HG03565 (cell line): Measurements from ENCODE around the gene PMFBP1.

ENCODE experiments used
- ATAC-seq: cut with Tn5 transposase; IDR thresholded peaks from one replicate; pipeline ENCODE4 v1.9.1; 2021; ENCODE audit warnings: mild to moderate bottlenecking, moderate library complexity; ENCODE audit not compliant: unreplicated experiment

PMFBP1 gene

DNA sequence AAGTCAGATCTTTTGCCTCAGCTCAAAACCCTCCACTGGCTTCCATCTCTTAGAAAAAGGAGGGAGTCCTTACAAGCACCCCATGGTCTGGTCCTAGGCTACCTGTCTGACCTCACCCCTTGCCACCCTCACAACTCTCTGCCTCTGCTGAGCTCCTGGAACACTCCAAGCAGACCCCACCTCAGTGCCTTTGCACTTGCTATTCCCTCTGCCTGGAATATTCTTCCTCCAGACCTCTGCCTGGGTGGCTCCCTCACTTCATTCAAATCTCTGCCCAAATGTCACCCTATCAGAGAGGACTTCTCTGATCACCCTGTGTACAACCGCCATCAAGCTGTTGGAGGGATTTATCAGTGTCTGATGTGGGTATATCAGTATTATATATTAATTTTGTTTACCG lies 37.4 kb downstream of the PMFBP1 start:
- ATAC-seq: no peak

DNA sequence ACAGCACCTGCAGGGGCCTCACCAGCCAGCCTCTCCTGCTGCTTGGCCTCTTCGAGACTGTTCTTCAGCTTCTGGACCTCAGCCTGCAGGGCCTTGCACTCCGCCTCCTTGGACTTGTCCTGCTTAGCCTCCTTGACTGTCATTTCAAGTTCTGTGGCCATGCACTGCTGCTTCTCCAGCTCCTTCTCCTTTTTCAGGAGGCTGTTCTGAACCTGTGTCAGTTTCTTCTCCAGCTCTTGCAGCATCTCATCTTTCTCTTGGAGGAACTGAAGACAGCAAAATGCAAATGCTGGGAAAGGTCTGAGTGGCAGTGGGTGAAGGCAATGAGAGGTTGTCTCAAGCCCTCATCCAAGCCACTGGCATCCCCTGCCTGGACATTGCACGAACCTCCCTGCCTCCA lies 39.2 kb downstream of the PMFBP1 start:
- ATAC-seq: no peak

DNA sequence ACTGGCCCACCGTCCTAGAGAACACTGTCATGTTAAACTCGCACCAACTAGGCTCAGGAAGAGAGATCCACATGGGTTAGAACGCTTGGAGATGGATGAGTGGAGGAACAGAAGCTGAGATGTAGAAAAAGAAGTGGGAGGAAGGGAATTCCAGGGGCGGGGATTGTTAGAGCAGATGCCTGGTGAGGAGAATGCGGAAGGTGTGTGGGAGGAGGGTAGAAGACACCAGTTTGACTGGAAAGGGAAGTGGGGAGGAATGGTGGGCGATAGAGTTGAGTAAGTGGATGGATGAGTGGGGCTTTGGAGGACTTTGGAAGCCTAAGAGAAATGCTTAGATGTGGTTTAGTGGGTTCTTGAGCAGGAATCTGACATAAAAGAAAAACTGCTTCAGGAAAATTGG lies 40.9 kb downstream of the PMFBP1 start:
- no peak for ATAC-seq

DNA sequence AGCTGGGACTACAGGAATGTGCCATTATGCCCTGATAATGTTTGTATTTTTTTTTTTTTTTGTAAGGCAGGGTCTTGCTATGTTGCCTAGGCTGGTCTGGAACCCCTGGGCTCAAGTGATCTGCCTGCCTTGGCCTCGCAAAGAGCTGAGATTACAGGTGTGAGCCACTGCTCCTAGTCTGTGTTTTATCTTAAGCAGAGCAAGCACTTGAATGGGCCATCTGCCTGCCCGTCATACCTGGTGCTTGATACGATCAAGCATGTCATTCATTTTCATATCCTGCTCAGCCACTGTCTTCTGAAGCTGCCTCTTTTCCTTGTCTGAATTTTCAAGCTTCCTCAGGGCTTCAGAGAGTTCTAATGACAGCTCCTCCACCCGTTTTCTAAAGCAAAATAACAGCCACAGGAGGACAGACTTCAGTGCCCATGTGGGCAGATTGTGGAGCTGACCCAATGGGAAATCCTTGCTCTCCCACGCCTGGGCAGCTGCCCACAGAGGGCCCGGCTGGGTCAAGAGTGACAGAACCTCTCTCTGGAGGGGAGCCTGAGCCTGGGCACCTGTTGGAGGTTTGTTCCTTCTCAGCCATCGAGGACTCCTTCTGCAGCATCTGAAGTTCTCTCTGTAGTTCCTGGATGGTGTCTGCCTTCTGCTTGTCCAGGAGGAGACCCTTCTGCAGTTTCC lies 41.8 kb downstream of the PMFBP1 start:
- no peak for ATAC-seq

DNA sequence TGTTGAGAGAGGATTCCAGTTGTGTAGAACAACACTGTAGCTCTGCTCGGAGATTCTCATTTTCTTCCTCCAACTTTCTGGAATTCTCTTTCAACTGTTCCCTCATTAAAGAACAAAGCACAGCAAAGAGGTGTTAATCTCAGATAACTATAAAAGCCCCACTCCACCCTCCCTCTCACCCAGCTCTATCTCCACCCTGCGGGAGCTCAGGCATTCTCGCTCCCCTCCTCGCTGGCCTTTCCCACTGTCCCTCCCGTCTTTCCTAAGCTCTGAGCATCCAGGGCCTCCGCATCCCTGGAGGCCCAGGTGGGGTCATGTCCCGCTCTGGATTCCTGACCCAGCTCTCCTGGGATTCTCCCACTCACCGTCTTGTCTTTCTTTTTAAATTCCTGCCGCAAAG lies 43.3 kb downstream of the PMFBP1 start:
- ATAC-seq: no peak

DNA sequence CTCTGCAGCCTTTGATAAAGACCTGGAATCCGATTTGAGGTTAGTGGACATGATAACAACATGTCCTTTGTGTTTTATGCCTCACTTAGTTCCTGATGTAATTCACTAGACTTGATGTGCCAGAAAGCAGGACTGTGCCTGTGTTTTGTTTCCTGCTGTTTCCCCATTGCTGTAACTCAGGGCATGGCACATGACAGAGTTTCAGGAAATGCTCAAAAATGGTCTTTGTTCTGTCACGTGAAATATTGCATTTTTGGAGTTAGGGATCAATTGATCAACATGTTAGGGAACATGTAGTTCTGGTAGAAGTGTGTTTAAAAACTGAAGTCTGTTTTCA lies 45.6 kb downstream of the PMFBP1 start:
- ATAC-seq: no peak

DNA sequence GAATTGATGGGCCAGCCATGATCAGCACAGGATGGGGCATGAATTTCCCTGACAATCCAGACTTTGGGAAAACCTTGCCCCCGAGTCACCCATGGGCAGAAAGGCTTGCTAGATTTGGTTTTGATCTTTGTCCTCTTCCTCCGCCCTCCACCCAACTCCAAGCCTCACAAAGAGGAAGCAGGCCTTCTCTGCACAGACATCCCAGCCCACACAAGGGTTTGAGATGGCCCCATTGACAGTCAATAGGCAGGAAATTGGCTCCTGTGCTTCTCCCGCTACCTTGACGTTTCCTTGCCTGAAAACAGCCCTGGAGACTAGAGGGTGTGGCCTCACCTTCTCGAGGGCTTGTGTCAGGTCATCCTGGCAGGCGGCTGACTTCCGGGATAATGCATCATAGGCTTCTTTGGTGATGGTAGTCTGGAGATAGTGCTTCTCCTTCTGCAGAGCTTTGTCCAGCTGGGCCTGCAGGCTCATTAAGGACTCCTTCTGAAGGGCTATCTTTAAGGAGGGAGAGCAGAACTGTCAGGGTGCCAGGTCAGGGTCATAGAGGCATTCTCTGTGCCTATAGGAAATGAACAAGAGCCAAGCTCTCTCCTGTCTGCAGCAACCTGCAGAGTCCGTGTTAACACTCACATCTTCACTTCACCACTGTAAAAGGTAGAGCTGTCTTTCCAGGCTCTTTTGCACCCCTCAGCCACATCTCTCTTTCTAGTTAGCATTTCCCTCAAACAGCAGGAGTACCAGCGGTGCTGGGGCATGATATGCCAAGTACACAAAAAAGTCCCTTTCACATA lies 46.1 kb downstream of the PMFBP1 start:
- no peak for ATAC-seq

DNA sequence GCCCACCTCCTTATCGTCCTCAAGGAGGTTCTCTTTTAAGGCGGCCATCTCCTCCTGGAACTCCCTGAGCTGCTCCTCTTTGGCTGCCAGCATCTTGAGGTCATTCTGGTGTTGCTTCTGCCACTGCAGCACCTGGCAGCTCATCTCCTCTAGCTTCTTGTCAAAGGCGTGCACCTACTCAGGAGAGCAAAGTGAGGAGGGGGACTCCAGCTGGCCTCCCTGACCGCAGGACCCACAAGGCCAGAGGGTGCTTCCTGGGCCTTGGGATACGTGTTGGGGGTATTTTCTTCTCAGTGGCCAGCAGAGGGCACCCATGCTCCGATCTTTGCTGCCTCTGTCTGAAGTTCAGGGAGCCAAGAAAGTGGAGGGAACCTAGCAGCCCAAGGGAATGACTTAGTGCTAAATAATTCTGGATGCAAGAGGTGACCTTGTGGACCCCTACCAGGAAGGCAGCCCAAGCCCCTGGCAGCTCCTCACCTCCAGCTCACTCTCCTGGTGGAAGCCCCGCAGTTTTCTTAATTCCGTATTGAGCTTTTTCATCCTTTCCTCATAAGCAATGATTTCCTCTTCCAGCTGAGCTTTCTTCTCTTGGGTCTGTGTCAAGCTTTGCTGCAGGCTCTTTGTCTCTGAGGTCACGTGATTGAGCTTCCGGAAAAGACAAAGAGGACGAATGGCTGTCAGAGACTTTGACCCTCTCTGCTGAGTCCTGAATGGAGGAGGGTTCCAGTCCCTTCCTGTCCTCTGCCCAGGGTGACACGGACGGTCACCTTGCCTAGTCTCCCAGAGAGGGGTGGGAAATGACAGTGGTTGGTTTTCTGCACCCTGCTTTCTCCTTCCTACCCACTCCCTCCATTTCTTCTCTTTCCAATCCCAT lies 47.0 kb downstream of the PMFBP1 start:
- ATAC-seq: no peak

DNA sequence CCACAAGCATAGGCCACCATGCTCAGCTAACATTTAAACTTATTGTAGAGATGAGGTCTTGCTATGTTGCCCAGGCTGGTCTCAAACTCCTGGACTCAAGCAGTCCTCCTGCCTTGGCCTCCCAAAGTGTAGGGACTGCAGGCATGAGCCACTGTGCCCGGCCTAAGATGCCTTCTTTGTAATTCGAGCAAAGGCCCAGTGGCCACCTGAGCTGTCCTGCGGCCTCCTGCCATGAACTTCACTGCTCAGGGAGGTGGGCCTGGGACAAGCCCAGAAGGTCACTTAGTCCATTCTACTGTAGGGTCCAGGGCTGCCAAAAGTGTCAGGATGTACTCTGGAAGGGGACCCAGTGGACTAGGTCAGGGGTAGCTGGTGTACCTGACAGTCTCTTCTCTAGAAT lies 47.8 kb downstream of the PMFBP1 start:
- ATAC-seq: no peak

DNA sequence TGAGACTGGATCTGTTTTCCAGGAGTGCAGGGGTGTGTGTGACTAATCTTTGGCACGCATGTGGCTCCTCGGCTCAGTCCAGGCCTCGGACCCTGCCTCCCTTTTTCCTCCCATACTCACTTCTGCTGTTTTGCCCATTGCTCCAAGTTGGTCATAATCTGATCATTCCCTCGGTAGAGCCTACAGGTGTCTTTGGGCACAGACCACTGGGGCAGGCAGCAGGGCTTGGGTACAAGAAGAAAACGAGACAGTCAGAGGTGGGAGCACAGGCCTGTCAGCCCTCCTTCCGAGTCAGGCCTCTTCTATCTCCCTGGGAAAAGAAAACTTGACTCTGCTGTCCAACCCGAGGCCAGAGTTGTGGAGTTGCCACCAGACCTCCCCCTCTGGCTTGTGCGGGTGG lies 48.5 kb downstream of the PMFBP1 start:
- ATAC-seq: no peak

DNA sequence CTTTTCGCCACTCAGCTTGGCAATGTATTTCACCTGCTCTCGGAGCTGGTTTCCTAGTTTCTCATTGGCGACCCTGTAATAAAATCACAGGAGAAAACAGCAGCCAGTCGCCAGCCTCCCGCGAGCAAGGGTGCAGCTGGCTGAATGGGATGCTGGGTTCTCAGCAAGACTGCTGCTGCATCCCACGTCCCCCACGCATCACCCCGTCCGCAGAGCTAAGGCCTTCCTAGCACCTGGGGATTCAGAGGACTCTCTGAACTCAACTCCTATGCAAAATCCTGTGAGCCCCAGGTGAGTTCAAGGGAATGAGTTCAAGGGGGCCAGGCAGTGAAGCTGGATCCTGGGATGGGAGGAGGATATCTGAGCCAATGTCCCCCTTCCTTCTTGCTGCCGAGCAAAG lies 49.0 kb downstream of the PMFBP1 start:
- ATAC-seq: no peak

DNA sequence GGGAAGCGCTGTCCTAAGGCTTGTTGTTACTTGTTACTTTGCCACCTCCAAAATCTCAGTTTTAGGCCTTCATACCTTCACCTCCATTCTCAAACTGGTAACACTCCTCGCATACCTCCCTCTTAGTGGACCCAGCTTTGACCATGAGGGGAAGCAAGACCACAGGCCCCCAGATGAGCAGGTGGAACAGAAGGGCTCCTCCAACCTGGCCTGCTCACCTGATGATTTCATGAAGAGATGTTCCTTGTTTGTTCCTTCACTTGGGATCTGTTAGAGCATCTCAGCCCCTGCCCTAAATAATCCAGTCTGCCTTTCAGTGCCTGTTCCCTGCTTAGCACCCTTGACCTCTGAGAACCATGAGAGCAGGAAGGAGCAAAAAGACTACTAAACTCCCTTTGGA lies 49.6 kb downstream of the PMFBP1 start:
- ATAC-seq: no peak

DNA sequence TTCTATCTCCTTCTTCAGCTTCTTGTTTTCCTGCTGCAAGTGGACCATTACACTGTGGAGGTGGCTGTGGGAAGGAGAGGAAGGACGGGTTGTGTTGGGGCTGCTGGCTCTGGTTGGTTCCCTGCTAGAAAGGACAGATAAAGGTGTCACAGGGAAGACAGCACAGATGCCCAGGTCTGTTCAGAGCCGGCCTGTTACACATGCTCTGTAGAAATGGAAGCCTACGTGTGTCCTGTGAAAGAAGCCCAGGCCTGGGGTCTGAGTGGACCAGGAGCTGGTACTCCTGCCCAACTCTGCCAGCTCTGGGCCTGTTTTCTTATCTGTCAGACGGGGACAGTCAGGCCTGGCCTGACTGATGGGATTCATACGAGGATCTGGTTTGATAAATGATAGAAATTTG lies 51.9 kb downstream of the PMFBP1 start:
- ATAC-seq: no peak

DNA sequence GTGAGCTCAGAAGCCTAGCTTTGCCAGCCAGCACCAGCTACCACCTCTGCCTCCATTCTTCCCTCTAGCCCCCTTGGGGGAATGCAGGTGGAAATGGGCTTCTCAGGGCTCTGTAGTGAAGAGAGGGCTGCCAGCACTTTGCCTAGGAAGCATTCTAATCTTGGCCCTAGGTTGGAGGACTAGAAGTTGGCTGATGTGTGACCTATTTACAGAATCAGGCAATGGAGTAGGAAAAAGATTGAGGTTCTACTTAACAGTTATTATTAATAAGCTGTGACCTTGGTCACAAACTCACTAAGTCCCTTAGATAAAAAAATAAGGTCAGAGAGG lies 58.4 kb downstream of the PMFBP1 start:
- ATAC-seq: no peak

DNA sequence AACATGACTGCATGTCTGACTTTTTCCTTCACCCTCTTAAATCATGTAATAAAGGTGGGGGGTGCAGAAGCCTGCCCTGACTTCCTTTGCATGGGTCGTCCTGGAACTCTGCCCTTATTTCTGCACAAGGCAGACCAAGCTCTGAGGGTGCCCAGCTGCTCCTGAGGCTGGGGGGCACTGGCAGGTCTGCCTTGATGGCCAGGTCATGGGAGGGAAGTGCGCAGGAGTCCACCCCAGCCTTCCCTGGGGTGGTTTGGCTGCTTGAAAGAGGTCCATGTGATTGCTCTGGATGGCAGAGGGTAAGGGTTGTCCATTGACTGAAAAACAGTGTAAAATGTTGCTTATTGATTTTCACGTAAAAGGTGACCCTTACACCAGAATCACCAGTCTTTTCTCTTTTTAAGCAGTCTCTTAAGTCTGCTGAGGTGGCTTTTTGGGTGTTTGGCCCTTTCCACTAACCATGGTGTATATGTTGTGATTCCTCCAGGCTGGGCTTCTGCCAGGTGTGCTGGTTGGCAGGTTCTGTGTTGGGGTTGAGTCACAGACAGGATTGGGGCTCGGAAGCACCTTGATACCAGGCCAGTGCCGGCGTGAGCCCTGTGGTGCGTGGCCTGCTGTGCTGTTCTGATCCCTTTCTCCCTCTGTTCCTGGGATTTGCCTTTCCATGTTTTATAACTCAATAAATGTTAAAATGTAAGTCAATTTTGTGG lies 58.9 kb downstream of the PMFBP1 start:
- no peak for ATAC-seq

DNA sequence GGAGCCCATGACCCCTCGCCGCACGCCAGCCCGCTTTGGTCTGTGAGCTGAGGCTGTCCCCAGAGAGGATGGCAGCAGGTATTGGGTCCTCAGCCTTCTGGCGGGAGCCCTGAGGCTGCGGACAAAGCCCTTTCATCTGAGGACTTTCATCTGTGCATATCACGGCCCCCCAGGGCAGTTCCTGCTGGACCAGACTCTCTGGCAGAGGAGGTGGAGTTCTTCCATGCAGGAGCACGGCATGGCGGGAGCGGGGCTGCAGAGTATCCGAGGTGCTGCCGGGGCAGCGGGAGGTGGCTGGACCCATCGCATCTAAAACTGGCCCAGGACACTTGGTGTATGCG lies 59.5 kb downstream of the PMFBP1 start:
- no peak for ATAC-seq

DNA sequence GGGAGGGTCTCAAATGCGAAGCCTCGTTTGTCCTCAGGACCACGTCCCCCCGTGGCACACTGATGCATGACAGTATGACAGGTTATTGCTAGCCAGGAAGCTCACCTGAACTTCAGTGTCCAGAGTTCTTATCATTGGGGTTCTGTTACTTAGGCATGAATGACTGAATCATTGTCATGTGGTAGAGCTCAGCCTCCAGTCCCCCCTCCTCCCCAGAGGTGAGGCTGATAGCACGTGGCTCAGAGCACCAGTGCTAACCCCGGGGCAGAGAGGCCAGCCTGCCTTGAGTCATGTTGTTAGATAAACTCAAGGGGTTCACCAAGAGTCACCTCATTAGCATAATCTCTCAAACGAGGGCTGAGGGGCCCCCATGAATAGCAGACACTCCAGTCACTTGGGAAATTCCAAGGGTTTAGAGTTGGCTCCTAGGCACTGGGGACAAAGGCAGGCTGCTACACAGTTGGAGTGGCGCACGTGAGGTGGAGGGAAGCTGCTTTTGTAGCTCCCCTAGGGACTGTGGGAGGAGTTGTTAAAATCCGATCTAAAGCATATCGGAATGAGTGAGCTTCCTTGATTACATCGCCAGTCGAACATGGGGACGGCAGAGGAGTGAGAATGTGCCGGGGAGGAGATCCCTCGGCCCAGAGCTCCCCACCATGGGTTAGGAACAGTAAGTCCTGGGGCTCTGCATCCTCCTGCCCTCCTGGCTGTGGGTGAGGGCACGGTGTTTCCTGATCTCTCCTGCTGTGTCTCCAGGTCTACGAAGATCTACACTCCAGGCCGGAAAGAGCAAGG lies 60.1 kb downstream of the PMFBP1 start:
- no peak for ATAC-seq

DNA sequence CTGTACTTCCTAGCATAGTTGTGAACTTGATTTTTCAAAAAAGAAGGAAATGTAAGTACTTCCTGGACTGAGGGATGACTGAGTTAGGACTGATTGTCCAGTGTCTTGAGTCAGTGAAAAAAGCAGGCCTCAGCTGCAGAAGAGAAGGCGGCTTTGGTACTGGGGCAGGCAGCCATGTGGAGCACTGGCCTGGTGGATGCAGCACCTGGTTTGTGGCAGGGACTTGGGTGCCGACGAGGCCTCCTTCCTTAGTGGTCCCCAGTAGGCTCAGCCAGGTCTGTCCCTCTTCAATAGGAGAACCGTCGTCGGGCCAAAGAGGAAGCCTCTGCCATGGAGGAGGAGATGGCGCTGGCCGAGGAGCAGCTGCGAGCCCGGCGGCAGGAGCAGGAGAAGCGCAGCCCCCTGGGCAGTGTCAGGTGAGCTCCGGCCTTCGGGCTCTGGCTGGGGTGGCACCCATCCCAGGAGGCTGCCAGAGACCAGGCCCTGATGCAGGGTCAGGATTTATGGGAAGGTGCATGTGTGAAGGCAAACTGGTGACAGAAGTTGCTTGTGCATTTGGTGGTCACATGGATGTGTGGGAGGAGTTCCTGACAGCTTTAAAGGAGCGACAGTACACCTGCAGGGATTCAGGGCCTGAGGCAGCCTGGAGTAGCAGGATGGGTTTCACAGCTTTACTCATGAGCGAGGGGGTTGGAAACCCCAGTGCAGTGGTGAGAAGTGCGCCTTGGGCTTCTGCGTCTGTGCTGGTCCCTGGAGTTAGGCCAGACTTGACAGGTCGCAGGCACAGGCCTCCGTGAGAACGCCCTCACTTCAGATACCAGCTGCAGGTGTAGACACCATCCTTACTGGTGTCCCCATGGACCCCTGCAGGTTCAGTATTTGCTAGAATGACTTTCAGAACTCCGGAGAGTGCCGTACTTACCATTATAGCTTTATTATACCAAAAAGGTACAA lies 61.0 kb downstream of the PMFBP1 start:
- ATAC-seq: no peak

DNA sequence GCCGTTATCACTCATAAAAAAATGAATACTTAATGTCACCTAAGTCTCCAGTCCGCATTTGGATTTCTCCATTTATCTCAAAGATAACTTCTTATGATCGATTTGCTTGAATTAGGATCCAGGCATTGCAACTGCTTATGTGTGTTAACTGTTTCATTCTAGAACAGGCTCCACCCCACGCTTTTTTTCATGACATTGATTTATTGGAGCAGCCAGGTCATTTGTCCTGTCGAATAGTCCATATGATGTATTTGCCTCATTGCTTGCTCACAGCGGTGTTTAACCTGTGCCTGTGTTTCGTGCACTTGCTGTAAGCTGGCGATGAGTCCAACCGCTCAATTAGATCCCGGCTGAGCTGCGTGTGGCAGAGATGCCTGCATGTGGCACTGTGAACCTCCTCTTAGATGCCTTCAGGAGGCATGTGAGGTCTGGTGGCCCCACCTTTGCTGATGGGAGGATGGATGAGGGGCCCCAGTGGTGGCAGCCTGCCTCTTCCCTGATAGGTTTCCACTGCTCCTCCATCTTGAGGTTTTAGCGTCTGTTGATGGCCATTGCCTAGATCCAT lies 61.9 kb downstream of the PMFBP1 start:
- ATAC-seq: no peak
